Measurements from ENCODE around the gene SETD4.

Gene SETD4

DNA sequence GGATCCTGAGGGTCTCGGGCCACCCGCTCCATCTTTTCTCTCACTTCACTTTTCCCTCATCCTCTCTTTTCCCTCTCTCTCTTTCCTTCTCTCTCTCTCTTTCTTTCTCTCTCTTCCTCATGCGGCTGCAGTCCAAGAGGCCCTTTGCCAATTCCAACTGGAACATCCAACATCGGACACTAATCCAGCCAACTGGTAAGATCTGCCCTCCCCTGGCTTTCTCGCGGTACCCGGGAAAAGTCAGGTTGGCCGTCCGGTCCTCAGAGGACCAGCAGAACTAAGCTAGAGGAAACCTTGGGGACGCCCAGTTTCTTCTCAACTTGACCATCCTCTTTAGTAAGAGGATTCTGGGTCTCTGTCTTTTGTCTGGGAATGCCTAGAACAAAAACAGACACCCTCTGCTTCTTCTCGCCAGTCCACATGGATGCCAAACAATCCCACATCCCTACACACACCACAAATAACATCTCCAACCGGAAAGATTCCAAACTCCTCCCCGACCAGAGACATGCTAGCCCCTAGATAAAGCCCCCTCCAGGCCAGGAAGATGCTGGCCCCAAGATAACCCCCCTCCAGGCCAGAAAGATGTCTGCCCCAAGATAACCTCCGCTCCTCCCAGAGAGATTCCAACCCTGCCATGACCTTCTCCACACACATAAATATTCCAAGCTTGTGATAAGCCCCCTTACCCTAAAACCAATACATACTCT, 3.2 kb upstream of the SETD4 start:
- no peaks in the 10 kb centered on the region for H3K27me3 ChIP-seq (replicated peaks; ENCODE audit: control insufficient read depth, insufficient read depth, low read length)
- H3K36me3 ChIP-seq (ENCODE audit: control insufficient read depth, insufficient read depth, low read length): no peaks in the 10 kb centered on the region
- H3K4me3 ChIP-seq (replicated peaks; ENCODE audit: low read depth, low read length): no peak overlapping the region
- DNase-seq (ENCODE audit: extremely low read depth, insufficient read length): no peak
- TF ChIP-seq, protein P1, sequence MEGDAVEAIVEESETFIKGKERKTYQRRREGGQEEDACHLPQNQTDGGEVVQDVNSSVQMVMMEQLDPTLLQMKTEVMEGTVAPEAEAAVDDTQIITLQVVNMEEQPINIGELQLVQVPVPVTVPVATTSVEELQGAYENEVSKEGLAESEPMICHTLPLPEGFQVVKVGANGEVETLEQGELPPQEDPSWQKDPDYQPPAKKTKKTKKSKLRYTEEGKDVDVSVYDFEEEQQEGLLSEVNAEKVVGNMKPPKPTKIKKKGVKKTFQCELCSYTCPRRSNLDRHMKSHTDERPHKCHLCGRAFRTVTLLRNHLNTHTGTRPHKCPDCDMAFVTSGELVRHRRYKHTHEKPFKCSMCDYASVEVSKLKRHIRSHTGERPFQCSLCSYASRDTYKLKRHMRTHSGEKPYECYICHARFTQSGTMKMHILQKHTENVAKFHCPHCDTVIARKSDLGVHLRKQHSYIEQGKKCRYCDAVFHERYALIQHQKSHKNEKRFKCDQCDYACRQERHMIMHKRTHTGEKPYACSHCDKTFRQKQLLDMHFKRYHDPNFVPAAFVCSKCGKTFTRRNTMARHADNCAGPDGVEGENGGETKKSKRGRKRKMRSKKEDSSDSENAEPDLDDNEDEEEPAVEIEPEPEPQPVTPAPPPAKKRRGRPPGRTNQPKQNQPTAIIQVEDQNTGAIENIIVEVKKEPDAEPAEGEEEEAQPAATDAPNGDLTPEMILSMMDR (IDR thresholded peaks at IDR 0.05; ENCODE audit: insufficient read depth, low read length, poor library complexity, severe bottlenecking): no peak

DNA sequence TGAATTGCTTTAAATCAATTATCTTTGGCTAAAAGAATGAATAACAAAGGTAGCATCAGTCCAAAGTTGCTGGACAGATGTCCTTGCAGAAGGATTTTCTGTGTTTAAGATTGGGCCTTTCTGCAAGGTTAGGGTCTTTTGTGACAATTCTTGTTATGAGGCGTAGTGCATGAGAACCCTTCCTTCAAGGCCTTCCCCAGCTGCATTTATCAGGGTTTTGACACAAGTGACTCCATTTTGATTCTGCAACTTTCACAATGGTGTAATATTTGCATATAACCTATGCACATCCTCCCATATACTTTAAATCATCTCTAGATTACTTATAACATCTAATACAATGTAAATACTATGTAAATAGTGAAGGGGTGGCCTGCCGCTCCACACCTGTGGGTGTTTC, 1.1 kb upstream of the SETD4 start:
- Histone ChIP-seq H3K36me3 (ENCODE audit: control insufficient read depth, insufficient read depth, low read length) (peaks cover 7% of the 10 kb centered on the region), H3K4me3 (replicated peaks; ENCODE audit: low read depth, low read length) (no peak overlapping the region), H3K27me3 (replicated peaks; ENCODE audit: control insufficient read depth, insufficient read depth, low read length) (no peaks in the 10 kb centered on the region)
- no peak for DNase-seq (ENCODE audit: extremely low read depth, insufficient read length)
- TF ChIP-seq, protein P1 (IDR thresholded peaks at IDR 0.05; ENCODE audit: insufficient read depth, low read length, poor library complexity, severe bottlenecking): no peak

DNA sequence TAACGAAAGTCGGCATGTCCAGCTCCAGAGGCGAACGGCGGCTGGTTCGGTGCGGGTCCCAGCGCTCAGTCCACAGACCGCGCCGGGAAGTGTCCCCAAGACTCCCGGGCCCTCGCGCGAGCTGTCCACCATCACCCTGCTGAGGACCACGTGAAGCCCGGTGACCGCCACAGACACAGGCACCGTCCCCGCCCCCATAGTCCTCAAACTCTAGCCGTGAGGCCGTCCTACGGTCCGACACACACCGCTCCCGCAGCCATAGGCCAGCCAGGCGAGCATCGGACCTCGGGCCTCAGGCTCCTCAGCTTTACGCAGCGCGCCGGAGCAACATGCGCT, 535 bp downstream of the SETD4 start:
- TF ChIP-seq, protein P1 (IDR thresholded peaks at IDR 0.05; ENCODE audit: insufficient read depth, low read length, poor library complexity, severe bottlenecking): no peak
- peaks cover 12% of the 10 kb centered on the region for H3K36me3 ChIP-seq (ENCODE audit: control insufficient read depth, insufficient read depth, low read length)
- no peak for DNase-seq (ENCODE audit: extremely low read depth, insufficient read length)

DNA sequence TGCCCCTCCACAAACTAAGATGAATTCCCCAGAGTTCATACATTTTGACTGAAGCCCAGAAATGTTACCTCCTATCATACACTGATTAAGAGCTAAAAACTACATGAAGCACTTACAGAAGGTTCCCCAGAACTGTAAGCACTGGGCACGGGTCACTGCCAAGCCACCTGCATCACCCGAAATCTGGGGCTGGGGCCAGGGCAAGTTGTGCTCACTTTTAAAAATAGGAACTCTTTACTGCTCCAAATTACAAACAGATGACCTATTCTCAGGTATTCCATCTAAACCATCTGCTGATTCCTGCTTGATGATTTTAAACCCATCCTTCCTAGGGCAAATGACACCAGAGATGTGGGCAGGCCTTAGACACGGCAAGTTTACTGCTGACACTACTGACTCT, 4.8 kb downstream of the SETD4 start:
- TF ChIP-seq, protein P1 (IDR thresholded peaks at IDR 0.05; ENCODE audit: insufficient read depth, low read length, poor library complexity, severe bottlenecking): no peak
- no peak for DNase-seq (ENCODE audit: extremely low read depth, insufficient read length)
- H3K27me3 ChIP-seq (replicated peaks; ENCODE audit: control insufficient read depth, insufficient read depth, low read length): no peaks in the 10 kb centered on the region
- no peak overlapping the region for H3K4me3 ChIP-seq (replicated peaks; ENCODE audit: low read depth, low read length)
- peaks cover 26% of the 10 kb centered on the region for H3K36me3 ChIP-seq (ENCODE audit: control insufficient read depth, insufficient read depth, low read length)

More for the DNA sequence above, 535 bp downstream of the SETD4 start:
- Histone ChIP-seq H3K27me3 (replicated peaks; ENCODE audit: control insufficient read depth, insufficient read depth, low read length) (no peaks in the 10 kb centered on the region), H3K4me3 (replicated peaks; ENCODE audit: low read depth, low read length) (peak overlapping the region; percentile 99)

DNA sequence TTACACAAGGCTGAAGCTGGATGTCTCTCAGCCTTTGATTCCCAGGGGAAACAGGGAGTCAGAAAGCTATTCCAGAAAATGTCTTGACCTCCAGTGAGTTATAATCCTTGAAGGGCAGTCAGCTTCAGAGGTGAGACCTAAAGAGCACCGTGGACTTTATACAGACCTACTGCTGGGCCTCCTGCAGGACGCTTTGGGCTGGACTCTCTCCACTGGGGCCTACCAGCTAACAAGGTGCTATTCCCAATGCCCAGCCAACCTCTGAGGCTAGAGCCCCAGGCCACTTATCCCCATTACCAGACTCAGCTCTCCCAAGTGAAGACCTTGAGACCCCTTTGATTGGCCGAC, 6.6 kb downstream of the SETD4 start:
- H3K36me3 ChIP-seq (ENCODE audit: control insufficient read depth, insufficient read depth, low read length): peaks cover 26% of the 10 kb centered on the region
- no peak for DNase-seq (ENCODE audit: extremely low read depth, insufficient read length)
- H3K27me3 ChIP-seq (replicated peaks; ENCODE audit: control insufficient read depth, insufficient read depth, low read length): no peaks in the 10 kb centered on the region
- no peak overlapping the region for H3K4me3 ChIP-seq (replicated peaks; ENCODE audit: low read depth, low read length)
- TF ChIP-seq, protein P1 (IDR thresholded peaks at IDR 0.05; ENCODE audit: insufficient read depth, low read length, poor library complexity, severe bottlenecking): no peak

Data from GM06990 (cell line).